SKM-1 (cell line): ENCODE data around the gene SOHLH1.
"Not testable (repeated sequence)": the region's sequence is repeated elsewhere in the genome, so short reads cannot be mapped to it uniquely, and the experiment has no call there.

Source experiments
- DNase-seq: peaks from one replicate; lab custom pipeline; 2025; ENCODE audit not compliant: unreplicated experiment; lab: John Stamatoyannopoulos, UW

The SOHLH1 gene

DNA sequence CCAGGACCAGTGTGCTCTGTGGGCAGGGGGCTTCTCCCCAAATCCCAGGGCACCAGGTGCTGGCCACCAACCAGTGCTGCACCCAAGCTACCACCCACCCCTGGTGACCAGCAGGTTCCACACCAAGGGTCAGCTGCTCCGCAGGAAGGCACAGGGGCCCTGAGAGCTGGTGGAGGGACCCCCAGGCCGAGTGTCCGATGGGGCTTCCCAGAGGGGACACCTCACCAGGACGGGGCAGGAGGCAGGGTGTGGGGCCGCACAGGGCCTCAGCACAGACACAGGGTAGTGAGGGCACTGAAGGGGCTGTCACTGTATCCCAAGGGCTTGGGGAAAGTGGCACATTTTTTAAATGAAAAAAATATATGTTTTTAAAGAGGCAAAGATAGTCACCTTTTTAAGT is 18.1 kb downstream of the SOHLH1 start:
- no peak for DNase-seq

DNA sequence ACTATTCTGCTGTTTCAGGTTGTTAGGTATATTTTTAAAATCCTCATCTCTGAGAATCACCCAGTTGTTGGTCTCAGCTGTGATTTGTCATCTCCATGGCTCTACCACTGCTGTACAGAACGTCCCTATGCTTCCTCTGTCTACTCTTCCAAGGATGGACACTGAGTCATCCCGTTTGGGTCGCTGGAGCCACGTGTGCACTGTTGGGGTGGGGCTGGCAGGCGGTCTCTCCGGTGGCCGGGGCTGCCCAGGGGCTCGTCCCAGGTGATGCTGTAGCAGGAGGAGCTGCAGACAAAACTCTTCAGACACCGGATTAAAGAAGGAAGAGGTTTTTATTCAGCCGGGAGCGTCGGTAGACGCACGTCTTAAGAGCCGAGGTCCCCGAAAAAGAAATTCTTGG is 19.2 kb downstream of the SOHLH1 start:
- DNase-seq, result no peak

DNA sequence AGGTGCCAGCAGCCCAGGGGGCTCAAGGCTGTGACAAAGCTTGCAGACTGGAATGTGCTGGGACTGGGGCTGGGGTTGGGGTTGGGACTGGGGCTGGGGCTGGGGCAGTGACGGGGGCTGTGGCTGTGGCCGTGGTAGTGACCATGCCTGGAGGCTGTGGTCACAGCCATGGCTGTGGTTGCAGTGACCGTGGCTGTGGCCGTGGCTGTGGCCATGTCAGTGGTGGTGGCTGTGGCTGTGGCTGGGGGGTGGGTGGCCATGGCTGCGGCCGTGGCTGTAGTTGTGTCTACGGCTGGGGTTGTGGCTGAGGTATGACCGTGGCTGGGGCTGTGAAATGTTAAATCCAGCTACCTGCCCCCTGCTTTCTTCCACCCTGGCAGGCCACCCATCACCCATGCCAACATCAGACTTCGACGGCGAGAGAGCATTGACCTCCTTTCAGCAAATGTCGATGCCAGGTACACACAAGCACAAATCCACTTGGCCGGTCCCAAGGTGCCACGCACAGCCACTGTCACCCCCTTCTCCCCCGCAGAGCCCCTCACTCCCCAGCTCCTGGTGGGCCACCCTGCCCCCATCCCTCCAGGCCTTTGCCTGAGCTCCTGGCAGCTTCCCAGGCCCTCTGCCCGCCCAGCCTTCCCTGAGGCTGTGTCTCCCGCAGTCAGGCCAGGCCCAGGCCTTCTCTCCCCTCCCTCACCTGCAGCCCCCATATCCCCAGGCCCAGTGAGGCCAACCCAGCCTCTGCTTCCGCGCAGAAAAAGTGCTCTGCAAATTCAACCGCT is 20.9 kb downstream of the SOHLH1 start:
- no peak for DNase-seq

DNA sequence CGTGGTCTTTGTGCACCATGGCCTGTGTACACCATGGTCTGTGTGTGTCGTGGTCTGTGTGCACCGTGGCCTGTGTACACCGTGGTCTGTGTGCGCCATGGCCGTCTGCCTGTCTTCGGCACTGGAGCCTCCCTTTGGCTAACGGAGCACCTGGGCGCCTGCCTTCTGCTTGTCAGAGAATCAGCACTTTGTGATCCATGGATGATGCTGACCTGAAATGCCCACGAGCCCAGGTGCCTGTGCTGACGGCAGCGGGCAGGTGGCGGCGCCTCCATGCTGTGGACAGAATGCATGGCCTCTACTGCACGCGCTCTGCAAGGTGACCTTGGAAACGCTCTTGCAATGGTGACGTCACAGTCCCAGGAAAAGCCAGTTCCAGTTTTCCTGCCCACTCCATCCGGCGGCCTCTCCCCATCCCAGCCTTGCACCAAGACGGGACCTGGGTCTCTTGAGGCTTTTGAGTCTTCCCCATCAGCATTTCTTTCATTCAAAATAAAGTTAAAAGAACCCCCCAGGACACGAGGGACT is 21.6 kb downstream of the SOHLH1 start:
- DNase-seq, result no peak

DNA sequence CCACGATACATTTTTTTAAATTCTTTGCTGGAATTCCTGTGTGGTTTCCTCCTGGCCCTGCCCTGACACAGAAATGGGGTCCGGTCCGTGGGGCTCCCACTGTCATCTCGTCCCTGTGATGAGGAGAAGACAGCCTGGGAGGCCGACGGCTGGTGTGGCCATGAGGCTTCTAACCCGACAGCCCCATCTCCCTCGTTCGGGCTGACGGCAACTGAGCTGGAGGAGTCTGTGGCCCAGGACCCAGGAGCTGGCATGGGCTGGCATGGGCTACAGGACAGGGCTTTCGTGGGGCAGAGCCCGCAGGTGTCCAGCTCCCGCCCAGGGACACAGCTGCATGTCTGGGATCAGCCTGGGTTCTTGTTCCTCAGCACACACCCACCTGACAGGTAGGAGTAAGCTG is 22.4 kb downstream of the SOHLH1 start:
- no peak for DNase-seq

DNA sequence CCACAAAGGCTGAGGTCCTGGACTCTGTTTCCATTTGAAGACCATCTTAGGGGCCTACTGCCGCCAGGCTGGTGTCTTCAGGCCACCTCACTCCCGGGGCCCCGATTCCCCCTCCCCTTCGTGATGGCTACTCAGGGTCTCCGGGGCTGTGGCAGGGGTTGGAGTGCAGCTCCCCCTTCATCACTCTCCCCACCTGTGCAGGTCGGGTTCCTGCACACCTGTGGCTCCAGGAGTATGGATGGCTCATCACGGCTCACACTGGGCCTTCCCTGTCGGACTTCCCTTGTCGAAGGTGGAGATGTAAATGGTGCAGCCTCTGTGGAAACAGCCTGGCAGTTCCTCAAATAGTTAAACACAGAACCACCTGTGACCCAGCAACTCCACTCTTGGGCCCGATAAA is 24.3 kb downstream of the SOHLH1 start:
- no peak for DNase-seq

DNA sequence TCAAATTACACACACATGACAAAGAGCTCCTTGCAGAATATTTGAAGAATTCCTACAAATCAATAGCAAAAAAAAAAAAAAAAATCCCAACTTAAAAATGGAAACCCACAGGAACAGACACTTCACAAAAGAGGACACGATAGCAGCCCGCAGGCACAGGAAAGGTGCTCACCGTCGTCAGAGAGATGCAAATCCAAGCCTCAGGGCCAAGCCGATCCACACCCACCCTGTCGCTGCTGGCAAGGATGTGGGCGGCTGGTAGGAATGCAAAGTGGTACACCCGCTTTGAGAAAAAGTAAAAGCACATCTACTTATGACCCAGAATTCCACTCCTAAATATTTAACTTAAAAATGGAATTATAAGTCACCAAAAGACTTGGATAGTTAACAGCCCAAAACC is 25.3 kb downstream of the SOHLH1 start:
- no peak for DNase-seq

DNA sequence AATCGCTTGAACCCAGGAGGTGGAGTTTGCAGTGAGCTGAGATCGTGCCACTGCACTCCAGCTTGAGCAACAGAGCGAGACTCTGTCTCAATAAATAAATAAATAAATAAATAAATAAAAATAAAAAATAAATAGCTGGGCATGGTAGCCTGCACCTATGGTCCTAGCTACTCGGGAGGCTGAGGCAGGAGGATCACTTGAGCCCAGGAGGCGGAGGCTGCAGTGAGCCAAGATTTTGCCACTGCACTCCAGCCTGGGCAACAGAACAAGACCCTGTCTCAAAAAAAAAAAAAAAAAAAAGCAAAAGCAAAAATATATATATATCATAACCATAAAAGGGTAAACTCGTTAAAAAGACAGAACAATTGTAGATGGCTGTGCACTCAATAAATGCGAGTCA is 26.5 kb downstream of the SOHLH1 start:
- not testable (repeated sequence) for DNase-seq

DNA sequence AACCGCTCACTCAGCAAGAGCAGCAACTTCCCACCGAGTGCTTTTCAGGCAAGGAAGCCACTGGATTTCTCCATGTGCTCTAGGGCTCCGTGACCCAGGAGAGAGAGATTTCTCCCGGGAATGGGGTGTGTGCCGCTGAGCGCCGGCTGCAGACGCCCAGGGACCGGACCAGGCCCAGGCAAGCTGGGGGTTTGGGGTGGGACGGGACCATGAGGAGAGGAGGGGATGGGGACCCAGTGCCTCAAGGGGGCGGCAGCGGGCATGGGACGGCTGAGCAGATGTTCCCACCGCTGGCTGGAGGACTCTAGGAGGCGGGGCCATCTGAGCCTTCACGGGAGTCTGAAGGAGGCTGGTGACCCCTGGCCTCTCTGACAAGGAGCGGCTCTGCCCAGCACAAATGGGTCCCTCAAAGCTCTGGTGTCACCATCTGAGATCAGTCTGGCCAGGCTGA is 27.7 kb downstream of the SOHLH1 start:
- DNase-seq, result no peak

DNA sequence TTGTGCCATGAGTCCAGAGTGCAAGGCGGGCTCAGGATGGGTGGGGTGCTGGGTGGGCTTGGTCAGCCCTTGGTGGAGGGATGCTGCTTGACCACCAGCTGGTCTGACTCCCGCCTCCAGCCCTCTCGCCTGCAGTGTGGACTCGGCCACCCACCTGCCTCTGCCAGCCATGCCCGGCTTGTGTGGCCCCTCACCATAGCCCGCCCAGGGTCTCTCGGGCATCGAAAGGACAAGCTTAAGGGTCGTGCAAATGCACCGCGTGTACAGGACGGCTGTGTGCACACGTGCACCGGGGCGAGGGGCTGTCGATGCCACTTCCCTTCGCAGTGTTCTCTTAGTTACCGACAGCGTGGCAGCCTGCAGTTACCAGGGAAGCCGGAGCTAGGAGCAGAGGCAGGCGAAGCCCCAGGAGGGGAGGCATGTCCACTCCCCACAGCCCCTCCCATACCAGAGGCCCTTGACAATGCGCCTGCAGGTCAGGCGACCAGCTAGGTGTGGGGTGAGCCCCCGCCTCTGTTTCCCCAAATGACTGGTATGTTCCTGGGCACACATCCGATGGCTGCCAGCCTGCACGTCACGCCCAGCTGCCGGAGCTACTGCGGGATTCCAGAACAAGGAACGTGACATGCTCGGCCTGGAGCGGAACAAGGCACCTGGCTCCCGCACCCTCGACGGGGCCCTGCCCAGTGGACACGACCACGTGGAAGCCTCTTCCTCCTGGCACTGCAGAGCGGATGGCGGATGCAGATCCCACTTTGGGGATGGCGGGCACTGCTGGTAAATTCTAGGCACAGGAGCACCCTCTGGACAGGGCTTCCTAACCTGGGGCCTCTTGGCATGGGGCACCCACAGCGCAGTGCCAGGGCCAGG is 28.3 kb downstream of the SOHLH1 start:
- no peak for DNase-seq

DNA sequence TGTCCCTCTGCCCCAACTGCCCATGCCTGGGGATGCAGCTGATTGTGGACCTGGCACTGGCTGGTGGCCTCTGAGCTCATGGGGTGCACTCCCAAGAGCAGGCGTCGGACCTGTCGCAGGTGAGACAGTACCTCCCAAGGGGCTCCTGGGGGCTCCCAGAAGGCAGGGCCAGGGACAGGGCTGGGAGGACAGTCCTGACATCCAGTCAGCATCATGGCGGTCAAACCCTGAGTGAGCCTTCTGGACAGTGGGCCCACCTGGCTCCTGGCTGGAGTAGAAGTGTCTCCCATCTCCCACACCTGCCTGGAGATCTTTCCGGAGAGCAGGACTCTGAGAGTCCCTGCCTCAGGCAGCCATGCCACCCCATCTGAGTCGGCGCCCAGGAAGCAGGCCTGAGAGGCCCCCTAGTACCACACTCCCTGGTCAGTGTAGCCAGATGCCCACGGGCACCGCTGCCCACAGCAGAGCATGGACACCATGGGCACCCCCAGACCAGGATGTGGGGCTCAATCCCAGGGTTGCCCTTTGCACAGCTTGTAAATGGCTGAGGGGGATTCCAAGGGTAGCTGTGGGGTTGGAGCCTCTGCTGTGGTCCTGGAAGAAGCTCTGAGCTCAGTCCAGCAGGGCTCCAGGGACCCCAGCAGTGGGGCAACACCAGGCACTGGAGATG is 29.5 kb downstream of the SOHLH1 start:
- no peak for DNase-seq

DNA sequence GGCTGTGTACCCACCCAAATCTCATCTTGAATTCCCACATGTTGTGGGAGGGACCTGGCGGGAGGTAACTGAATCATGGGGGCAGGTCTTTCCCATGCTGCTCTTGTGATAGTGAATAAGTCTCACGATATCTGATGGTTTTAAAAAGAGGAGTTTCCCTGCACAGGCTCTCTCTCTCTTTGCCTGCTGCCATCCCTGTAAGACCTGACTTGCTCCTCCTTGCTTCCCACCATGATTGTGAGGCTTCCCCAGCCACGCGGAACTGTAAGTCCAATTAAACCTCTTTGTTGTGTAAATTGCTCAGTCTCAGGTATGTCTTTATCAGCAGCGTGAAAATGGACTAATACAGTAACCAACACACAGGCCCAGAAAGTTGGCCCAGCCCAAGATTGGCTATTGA is 30.3 kb downstream of the SOHLH1 start:
- DNase-seq, result not testable (repeated sequence)

DNA sequence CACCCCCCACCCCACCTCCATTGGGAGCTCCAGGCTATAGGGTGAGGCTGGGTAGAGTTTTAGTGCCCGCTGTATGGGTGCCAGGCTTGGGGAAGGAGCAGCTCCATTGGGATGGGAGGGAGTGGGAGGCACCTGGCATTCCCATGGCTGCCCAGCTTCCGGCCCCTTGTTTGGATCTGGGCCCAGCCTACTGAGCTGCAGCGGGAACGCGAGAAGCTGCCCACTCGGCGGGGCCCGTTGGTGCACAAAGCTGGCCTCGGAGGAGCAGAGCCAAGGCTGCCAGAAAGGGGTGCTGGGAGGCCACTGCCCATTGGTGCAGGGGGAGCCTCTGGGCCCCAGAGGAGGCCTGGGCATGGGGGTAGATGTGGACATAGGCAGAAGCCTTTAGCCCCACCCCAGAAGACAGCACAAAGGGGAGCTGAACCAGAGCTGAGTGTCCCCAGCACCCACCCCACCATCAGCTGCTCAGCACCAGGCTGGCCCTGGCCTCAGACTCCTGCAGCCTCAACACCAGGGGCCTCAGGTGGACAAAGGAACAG is 31.7 kb downstream of the SOHLH1 start:
- DNase-seq, result no peak

DNA sequence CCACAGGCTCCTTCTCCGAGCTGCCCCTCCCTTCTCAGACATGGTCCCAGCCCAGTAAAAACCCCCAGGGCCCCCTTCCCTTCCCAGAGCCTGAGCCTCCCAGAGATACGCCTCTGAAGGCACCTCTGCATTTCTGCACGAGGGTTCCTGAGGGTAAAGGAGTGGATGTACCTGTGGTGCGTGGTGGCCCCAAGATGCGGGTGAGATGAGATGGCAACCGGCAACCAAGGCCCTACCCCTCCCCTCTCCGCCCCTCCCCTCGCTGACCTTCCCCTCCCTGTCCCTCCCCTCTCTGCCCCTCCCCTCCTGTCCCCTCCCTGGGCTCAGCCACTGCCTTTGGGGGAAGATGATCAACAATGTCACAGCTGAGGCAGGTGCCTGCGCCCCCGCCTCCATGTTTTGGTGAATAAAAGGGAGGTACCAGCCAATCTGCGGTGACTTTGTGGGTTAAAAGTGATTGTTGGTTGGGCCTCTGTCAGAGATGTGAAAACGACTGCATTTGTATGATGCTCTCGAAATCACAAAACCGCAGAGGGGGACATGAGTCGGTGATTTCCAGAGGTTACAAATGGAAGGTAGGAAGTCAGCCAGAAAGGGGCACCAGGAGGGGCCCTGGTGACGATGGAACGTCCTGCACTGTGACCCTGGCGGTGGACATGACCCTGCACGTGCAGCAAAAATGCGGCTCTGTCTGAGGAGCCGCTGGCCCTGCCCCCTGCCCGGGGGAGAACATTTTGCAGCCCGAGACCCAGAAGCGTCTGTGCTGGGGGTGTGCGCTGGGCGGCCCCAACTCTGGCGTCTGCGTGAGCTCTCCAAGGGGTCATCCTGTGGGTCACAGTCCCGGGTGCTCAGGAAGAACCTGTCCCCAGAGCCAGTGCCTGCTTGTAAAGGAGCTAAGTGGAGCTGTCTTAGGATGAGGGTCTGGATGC is 32.5 kb downstream of the SOHLH1 start:
- no peak for DNase-seq

DNA sequence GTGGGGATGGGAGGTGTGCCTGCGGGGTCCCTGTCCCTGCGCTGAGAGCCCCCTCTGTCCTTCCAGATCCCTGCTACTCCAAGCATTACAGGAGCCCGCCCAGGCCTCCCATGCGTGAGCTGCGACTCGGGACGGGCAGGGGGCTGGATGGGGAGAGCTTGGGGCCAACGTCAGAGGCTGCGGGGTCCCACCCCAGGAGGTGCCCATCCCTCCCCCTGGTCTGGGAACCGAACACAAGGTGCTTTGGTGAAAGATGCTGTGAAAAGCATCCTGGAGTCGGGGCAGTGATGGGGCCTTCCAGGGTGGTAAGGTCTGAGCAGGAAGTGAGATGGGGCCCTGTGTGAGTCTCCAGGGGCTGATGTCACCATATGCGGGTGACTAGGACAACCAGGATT is 33.5 kb downstream of the SOHLH1 start:
- DNase-seq, result no peak

DNA sequence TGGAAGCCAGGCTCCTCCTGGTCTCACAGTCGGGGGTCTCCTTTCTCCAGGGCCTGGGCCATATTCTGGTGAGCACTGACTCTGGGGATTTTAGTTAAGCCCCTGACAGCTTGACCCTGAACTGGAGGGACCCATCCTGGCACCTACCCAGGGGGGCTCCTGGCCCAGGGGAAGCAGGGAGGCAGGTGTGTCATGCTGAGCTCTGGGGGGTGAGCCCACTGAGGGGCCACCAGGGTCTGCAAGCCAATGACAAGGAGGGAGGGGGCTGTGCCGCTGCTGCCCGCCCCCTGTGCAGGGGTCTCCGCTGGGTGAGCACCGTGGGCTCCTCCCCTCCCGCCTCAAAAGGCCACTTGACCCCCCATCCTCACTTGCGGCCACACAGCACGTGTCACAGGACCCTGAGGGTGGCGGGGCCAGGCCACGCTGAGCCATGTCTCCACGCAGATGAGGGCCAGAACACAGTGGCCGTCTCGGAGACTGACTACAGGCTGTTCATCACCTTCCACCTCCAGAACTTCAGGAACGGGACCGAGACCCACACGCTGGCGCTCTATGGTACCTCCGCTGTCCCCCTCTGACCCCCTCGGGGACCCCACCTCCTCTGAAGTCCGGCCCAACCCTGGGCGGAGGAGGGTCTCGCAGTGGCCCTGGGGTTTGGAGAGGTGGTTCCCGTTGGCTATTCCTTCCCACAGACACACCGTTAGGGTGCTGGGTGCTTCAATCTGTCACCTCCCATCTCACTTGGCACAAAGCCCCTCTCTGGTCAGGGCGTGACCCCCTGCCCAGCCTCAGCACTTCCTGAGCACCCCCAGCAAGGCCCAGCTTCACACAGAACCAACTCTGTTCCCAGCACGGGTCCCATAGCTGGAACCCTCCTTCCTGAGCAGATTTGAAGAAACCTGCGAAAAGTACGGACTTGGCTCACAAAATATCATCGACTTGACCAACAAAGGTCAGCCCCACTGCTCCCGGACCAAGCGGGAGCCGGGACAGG is 34.2 kb downstream of the SOHLH1 start:
- DNase-seq, result no peak

DNA sequence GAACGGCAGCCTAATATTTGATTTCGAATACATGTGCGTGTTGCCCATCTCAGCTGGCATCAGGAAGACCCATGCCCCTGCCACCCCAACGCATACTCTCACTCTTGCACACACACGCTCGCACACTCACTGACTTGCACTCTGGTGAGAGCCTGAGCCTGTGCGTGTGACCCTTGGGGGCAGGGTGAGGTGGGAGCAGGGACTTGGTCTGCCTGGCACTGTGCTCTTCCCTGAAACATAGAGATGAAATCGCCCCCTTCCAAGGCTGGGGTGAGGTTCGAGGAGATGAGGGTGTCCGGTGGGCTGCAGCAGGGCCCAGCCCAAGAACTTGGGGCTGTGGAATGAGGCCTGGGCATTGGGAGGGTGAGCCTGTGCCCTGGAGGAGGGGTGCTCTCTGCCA is 35.0 kb downstream of the SOHLH1 start:
- DNase-seq, result no peak

DNA sequence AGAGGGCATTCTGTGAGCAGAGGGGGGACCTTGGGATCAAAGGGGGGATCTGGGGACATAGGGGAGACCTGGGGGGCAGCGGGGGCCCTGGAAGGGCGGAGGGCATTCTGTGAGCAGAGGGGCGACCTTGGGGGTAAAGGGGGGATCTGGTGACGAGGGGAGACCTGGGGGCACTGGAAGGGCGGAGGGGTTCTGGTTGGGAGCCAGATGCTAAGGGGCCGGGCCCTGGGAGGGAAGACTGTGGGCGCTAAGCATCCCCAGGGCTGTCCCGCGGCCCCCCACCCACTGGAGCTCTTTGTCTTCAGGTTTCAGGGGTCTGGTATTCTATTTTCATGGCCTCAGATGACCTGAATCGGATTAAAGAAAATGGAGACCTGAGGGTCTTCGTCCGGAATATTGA is 35.4 kb downstream of the SOHLH1 start:
- no peak for DNase-seq

DNA sequence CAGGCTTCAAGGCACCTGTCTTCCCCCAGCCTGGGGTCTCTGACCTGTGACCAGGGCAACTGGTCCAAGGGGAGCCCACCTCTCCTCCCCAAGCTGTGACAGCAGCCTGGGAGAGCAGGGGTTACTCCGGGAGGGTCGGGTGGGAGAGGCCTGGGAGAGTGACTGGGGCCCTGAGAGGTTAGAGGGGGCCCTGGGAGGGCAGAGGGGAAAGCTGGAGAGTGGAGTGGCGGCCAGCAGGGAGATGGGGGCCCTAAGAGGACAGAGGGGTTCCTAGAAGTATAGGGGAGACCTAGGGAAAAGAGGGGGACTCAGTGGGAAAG is 35.9 kb downstream of the SOHLH1 start:
- no peak for DNase-seq
